ENCODE measurements around the gene SEMA6D.

Gene SEMA6D

DNA sequence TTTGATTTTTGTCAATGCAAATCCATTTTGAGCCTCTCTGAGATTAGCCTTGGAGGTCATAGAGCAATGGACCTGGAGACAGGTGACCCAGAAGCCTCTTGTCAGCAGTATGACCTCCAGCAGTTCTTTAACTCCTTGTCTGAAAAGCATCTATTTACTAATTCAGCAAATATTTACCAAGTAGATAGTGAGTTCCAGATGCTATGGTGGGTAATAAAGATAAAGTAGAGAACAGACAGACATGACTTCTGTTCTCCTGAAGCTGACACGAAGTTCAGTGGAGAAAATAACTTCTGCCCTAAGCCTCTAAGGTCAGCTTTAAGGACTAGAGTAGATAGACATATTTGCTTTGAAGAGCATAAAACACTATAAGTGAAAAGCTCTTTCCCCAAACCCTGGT lies 26.6 kb downstream of the SEMA6D start:
- DNase-seq = no peak

DNA sequence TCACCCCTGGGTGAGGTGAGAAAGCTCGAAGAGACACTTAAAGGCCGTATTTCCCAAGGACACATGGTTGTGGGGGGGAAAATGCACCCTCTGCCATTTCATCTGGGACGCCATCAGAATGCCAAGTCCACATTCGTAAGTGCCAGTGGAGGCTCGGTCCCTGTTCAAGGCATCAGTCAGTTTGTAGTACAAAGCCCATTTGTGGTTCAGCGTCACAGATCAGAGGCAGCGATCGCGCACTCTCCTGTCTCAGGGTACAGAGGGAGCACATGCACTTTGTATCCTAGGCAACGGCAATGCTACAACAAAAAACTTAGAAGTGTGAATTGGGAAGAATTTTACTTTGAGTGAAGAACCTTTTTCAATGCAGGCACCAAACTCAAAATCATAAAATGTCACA lies 27.2 kb downstream of the SEMA6D start:
- DNase-seq = no peak

DNA sequence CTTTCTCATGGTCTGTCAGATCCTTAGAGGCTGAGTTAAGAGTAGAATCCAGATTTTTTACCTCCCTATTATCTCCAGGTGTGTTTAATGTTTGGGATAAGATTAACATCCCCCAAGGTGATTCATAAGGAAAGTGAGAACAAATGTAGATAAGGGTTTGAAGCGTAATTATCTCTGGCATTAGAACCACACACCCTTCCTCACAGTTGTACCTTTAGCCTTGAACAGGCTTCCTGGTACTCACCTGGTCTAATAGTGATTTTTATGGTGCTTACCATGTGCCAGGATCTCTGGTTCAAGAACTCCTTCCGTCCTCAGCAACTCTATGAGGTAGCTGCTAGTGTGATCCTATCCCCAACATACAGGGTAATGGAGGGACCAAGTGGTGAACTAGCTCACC lies 27.7 kb downstream of the SEMA6D start:
- DNase-seq = no peak

DNA sequence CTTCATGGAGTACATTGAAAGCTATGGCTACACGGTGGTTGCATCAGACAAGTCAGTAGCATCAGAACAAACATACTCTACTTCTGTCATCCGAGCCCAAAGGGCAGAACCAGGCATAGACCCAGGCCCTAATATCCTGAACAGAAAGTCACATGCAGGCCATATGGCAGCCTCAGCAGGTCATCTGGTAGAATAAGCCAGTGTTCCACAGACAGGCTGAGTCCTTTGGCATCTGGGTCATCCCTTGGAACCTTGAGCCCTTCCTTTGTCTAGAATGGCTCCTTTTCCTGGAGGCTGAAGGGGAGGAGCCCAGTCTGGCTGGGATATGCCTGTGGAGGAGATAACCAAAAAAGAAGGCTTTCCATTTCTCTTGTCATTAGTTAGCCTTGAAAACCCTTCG lies 29.2 kb downstream of the SEMA6D start:
- no peak for DNase-seq

GRCh38 chr15:47750030-47750739 lies 32.9 kb downstream of the SEMA6D start:
- no peak for DNase-seq

DNA sequence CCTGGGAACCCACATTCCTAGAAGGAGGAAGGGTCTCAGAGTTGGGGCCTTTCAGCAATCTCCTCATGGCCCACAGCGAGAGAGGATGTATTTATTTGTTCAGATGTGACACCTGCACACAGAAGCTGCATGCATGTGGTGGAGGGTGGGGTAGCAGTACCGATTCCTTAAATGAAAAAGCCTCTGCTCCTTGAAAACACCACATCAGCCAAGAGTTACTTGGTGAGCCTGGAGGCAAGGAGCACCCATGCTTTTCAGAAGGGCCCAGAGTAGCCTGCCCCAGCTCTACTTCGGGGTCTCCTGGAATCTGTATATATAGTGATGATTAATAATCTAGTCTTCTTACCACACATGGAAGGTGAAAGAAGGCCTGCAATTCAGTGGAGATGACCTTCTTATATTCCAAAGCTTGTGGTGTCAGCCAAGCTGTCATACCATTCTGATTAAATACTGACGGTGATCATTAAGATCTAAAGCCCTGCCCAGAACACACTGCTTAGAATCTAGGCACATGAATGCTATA lies 33.5 kb downstream of the SEMA6D start:
- DNase-seq = no peak

DNA sequence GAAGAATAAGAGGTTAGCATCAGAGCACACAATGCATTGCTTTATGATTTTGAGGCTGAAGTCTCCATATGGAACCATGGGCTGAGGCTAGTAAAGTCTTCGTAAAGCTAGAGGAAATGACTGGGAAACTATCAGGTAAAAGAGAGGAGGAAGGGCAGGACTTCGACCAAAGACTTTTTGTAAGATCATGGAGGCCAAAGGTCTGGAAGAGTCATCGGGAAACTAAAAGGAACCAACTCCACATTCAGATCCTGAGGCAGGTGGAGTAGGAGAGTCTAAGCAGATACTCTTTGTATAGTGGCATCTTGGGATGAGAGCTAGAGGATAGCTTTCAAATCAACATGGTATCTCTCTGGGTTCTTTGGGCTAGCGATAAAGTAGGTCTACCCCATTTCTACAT lies 36.3 kb downstream of the SEMA6D start:
- DNase-seq = no peak

GRCh38 chr15:47754312-47754711 lies 37.0 kb downstream of the SEMA6D start:
- no peak for DNase-seq

DNA sequence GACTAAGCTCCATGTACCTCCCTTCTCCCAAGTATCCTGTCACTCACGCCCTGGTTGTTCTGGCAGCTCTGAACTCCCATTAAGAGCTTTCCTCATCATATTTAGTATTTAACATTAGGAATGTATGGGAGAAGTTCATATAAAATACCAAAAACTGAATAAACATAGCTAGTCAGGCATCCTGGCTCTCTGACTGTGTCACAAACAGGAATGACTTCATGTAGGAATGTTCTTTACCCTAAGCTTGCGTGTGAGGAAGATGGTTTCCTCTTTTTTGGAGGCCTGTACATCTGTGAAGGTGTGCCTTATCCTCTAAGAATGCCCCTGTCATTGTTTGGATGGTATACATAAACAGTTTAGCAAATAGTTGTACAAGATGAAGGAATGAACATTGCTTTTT lies 38.6 kb downstream of the SEMA6D start:
- no peak for DNase-seq

GRCh38 chr15:47756872-47757271 lies 39.6 kb downstream of the SEMA6D start:
- no peak for DNase-seq

DNA sequence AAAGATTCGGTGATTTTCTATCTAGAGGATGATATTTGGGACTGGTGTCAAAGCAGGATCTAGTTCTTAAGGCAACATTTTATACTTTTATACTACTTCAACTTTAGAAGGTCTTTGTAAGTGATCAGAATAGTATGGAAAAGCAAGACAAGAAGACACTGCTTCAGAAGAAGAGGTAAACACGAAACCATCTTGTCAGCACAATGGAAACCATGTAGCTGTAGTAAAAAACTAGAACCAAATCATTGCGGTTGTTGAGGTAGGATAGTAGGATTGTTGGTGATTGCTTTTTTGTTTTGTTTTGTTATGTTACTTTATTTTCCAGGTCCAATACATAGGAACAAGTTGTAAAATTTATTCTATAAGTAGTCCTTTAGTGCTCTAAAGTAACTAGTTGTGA lies 40.0 kb downstream of the SEMA6D start:
- DNase-seq = no peak

- no peak for DNase-seq
Observed at GRCh38 chr15:47762621-47763020, 45.3 kb downstream of the SEMA6D start.

DNA sequence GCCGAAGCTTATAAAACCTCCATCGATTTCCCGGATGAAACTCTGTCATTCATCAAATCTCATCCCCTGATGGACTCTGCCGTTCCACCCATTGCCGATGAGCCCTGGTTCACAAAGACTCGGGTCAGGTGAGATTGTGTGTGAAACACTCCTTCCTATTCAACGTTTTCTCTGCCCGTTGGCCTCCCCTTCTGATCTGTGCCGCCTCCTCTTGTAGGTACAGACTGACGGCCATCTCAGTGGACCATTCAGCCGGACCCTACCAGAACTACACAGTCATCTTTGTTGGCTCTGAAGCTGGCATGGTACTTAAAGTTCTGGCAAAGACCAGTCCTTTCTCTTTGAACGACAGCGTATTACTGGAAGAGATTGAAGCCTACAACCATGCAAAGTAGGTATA lies 47.4 kb downstream of the SEMA6D start:
- no peak for DNase-seq

DNA sequence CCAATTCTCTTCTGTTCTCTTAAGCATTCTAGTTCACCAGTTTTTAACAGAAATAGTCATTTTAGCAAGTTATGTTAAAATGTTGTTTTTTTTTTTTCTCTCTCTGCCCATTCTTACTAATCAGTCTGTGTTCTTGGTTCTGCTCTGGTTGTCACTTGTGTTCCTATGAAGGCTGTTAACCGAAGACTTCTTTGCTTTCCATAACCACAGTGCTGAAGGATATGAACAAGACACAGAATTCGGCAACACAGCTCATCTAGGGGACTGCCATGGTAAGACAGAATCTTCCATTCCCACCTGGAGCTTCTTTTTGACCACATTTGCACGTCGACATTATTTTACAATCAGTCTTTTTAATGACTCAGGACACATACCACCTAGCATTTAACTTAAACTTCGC lies 49.1 kb downstream of the SEMA6D start:
- no peak for DNase-seq

- DNase-seq = no peak
Observed at GRCh38 chr15:47767035-47767434, 49.7 kb downstream of the SEMA6D start.

GRCh38 chr15:47768735-47769134 lies 51.4 kb downstream of the SEMA6D start:
- DNase-seq = no peak

DNA sequence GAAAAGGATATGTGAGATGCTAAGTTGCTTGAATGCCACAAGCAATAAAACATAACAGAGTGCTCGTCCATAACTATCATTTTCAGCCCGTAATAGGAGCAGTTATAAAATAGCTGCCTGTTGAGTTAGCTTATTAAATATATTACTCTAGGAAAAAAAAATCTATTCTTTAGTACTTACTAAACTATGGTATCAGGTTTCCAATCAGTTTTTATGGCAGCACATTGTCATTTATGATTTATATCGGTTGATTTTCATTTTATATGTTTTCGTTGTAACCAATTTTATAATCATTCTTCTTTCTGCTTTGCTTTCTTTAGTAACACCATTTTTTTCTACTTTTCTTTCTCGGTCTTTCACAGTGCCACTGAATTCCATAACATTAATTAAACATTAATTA lies 51.9 kb downstream of the SEMA6D start:
- DNase-seq = no peak

DNA sequence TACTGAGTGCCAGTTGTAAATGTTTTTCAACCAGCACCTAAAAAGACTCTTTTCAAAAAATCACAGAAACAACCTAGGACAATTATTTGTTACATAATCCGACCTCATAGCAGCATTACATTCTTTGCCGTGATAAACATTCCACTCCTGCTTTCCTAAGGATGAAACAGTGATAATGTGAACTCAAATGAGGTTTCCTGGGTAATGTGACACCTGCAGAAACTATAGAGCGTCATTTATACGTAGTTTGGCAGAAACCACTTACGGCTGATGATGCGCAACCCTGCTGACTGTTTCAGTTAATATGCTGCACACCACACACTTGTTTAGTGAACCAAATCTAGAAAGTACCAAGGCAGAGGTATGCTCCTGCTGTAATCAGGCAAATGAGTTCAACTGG lies 55.8 kb downstream of the SEMA6D start:
- no peak for DNase-seq

GRCh38 chr15:47778263-47778770 lies 61.0 kb downstream of the SEMA6D start:
- DNase-seq = no peak

- DNase-seq = no peak
Observed at GRCh38 chr15:47780971-47781370, 63.7 kb downstream of the SEMA6D start.

- no peak for DNase-seq
Observed at GRCh38 chr15:47781527-47781926, 64.2 kb downstream of the SEMA6D start.

DNA sequence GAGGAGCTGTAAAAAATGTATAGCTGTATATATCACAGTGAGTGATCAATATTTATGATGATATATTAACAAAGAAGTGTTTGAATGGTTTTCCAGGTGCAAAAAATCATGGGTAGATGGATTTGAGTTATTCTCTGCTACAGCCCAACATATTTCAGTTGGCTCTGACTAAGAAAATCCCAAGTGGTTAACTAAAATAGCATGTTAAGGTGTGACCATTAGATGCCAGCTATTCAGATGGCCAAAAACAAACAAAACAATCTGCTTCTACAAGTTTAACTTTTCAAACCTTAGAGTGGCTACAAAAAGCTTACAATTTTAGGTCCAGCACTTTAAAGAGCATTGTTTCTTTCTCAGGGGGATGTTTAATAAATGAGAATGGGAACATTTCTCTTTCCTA lies 67.5 kb downstream of the SEMA6D start:
- DNase-seq = no peak

DNA sequence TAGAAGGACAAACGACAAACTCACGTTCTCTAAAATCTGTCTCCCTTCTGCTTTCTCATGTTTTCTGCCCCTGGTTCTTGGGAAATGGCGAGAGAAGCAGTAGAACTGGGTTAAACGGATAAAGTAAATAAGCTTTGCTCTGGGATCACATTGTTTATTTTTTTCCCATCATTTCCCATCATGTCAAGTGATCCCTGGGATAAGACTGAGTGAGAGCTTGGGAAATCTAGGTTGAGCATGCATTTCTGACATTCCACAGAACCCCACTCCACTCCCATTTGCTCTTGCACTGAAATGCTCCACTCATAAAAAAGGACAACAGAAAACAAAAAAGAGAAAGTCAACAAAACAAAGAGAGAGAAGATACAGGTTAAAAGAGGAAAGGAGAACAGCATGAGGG lies 69.1 kb downstream of the SEMA6D start:
- no peak for DNase-seq

- no peak for DNase-seq
Observed at GRCh38 chr15:47787875-47788274, 70.6 kb downstream of the SEMA6D start.

GRCh38 chr15:47788685-47789084 lies 71.4 kb downstream of the SEMA6D start:
- DNase-seq = no peak

Data from hematopoietic multipotent progenitor cell treated with erythropoietin and hydrocortisone succinate and interleukin-3 and kit ligand, for 6 days (in vitro differentiated cells).